ENCODE data around the gene SPTBN5. TPM values are rescaled to one million over a fixed set of nuclear protein-coding genes. Genes with fewer than 3 reads are reported as not detected.

The SPTBN5 gene
- total and polyA plus RNA-seq, 2 experiments from 2014 or later = 0.57 to 1.1 TPM

DNA sequence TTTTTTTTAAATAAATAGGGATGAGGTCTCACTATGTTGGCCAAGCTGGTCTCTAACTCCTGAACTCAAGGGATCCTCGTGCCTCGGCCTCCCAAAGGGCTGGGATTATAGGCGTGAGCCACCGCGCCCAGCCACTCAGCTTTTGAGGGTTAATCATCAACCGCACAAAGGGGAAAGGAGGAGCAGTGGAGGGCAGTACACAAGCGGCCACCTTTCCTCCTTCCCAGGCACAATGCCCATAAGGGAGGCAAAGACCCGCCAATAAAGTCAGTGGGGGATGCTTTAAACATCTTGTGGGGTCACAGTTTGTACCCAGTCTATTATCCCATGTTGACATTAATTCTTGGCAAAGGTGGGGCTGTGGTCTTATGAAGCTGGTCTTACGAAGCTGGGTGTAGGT lies 46.1 kb upstream of the SPTBN5 start (continued):
- TF ChIP-seq, protein P1, sequence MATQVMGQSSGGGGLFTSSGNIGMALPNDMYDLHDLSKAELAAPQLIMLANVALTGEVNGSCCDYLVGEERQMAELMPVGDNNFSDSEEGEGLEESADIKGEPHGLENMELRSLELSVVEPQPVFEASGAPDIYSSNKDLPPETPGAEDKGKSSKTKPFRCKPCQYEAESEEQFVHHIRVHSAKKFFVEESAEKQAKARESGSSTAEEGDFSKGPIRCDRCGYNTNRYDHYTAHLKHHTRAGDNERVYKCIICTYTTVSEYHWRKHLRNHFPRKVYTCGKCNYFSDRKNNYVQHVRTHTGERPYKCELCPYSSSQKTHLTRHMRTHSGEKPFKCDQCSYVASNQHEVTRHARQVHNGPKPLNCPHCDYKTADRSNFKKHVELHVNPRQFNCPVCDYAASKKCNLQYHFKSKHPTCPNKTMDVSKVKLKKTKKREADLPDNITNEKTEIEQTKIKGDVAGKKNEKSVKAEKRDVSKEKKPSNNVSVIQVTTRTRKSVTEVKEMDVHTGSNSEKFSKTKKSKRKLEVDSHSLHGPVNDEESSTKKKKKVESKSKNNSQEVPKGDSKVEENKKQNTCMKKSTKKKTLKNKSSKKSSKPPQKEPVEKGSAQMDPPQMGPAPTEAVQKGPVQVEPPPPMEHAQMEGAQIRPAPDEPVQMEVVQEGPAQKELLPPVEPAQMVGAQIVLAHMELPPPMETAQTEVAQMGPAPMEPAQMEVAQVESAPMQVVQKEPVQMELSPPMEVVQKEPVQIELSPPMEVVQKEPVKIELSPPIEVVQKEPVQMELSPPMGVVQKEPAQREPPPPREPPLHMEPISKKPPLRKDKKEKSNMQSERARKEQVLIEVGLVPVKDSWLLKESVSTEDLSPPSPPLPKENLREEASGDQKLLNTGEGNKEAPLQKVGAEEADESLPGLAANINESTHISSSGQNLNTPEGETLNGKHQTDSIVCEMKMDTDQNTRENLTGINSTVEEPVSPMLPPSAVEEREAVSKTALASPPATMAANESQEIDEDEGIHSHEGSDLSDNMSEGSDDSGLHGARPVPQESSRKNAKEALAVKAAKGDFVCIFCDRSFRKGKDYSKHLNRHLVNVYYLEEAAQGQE (IDR thresholded peaks at IDR 0.05; ENCODE audit: unreplicated experiment) = no peak
- TF ChIP-seq JUNB (IDR thresholded peaks at IDR 0.05; ENCODE audit: unreplicated experiment) (no peak), STAT1 (IDR thresholded peaks at IDR 0.05; ENCODE audit: unreplicated experiment) (no peak), CREB1 (CRISPR knock-in tag; IDR thresholded peaks at IDR 0.05; ENCODE audit: low read depth) (no peak), EZH2phosphoT487 (IDR thresholded peaks at IDR 0.05; ENCODE audit: unreplicated experiment) (no peak)

DNA sequence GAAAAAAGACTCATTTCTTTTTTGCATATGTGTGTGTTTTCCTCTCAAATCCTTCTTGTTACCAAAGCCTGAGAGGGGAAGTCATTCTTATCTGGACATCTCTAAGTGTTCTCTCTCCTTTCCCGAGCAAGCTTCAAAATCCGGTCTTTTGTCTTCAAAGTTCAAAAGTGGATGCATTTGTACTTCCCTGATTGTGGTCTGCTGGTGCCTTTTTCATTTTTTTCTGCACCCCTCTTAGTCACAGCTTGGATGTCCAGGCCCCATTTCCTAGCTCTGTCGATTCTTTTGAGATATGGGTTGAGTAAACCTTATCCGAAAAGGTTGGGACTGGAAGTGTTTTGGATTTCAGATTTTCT lies 43.7 kb upstream of the SPTBN5 start:
- H3K79me2 ChIP-seq (replicated peaks; ENCODE audit: insufficient read depth) = 0 out of 2 replicates have a peak, but pooled peaks cover 4% of the 10 kb centered on the region
- peak overlapping the region; percentile 50; the same call in 1 of the 2 replicates for H3K27ac Mint-ChIP-seq

More for the DNA sequence above, 43.7 kb upstream of the SPTBN5 start:
- ATAC-seq = no peak
- Mint-ChIP-seq H3K4me3 (no peak overlapping the region), H3K27me3 (ENCODE audit: insufficient read depth, low read depth, poor library complexity) (peaks cover 12% of the 10 kb centered on the region), H3K9me3 (no peaks in the 10 kb centered on the region; the same call in 2 of the 3 replicates), H3K4me1 (peaks cover 30% of the 10 kb centered on the region), H3K36me3 (ENCODE audit: low read depth) (peaks cover 16% of the 10 kb centered on the region)
- no peak overlapping the region for H2AFZ ChIP-seq
- H3K9me2 ChIP-seq (ENCODE audit: insufficient read depth) = no peaks in the 10 kb centered on the region
- H3K36me3 ChIP-seq (ENCODE audit: insufficient read depth) = no peaks in the 10 kb centered on the region
- no peak overlapping the region for H3K4me3 ChIP-seq
- DNase-seq (ENCODE audit: low spot score) = no peak
- TF ChIP-seq EZH2 (IDR thresholded peaks at IDR 0.05; ENCODE audit: low read depth, unreplicated experiment) (no peak), EZH2phosphoT487 (IDR thresholded peaks at IDR 0.05; ENCODE audit: unreplicated experiment) (no peak), JUNB (IDR thresholded peaks at IDR 0.05; ENCODE audit: unreplicated experiment) (no peak), POLR2AphosphoS5 (IDR thresholded peaks at IDR 0.05; ENCODE audit: low read depth) (no peak), ZNF331 (CRISPR knock-in tag; IDR thresholded peaks at IDR 0.05; ENCODE audit: low read depth) (no peak), STAT1 (IDR thresholded peaks at IDR 0.05; ENCODE audit: unreplicated experiment) (no peak)
- TF ChIP-seq, protein P2, sequence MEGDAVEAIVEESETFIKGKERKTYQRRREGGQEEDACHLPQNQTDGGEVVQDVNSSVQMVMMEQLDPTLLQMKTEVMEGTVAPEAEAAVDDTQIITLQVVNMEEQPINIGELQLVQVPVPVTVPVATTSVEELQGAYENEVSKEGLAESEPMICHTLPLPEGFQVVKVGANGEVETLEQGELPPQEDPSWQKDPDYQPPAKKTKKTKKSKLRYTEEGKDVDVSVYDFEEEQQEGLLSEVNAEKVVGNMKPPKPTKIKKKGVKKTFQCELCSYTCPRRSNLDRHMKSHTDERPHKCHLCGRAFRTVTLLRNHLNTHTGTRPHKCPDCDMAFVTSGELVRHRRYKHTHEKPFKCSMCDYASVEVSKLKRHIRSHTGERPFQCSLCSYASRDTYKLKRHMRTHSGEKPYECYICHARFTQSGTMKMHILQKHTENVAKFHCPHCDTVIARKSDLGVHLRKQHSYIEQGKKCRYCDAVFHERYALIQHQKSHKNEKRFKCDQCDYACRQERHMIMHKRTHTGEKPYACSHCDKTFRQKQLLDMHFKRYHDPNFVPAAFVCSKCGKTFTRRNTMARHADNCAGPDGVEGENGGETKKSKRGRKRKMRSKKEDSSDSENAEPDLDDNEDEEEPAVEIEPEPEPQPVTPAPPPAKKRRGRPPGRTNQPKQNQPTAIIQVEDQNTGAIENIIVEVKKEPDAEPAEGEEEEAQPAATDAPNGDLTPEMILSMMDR (conservative IDR thresholded peaks at IDR 0.05; ENCODE audit: low read depth in 2 of 2) = no peak
- TF ChIP-seq, protein P3, sequence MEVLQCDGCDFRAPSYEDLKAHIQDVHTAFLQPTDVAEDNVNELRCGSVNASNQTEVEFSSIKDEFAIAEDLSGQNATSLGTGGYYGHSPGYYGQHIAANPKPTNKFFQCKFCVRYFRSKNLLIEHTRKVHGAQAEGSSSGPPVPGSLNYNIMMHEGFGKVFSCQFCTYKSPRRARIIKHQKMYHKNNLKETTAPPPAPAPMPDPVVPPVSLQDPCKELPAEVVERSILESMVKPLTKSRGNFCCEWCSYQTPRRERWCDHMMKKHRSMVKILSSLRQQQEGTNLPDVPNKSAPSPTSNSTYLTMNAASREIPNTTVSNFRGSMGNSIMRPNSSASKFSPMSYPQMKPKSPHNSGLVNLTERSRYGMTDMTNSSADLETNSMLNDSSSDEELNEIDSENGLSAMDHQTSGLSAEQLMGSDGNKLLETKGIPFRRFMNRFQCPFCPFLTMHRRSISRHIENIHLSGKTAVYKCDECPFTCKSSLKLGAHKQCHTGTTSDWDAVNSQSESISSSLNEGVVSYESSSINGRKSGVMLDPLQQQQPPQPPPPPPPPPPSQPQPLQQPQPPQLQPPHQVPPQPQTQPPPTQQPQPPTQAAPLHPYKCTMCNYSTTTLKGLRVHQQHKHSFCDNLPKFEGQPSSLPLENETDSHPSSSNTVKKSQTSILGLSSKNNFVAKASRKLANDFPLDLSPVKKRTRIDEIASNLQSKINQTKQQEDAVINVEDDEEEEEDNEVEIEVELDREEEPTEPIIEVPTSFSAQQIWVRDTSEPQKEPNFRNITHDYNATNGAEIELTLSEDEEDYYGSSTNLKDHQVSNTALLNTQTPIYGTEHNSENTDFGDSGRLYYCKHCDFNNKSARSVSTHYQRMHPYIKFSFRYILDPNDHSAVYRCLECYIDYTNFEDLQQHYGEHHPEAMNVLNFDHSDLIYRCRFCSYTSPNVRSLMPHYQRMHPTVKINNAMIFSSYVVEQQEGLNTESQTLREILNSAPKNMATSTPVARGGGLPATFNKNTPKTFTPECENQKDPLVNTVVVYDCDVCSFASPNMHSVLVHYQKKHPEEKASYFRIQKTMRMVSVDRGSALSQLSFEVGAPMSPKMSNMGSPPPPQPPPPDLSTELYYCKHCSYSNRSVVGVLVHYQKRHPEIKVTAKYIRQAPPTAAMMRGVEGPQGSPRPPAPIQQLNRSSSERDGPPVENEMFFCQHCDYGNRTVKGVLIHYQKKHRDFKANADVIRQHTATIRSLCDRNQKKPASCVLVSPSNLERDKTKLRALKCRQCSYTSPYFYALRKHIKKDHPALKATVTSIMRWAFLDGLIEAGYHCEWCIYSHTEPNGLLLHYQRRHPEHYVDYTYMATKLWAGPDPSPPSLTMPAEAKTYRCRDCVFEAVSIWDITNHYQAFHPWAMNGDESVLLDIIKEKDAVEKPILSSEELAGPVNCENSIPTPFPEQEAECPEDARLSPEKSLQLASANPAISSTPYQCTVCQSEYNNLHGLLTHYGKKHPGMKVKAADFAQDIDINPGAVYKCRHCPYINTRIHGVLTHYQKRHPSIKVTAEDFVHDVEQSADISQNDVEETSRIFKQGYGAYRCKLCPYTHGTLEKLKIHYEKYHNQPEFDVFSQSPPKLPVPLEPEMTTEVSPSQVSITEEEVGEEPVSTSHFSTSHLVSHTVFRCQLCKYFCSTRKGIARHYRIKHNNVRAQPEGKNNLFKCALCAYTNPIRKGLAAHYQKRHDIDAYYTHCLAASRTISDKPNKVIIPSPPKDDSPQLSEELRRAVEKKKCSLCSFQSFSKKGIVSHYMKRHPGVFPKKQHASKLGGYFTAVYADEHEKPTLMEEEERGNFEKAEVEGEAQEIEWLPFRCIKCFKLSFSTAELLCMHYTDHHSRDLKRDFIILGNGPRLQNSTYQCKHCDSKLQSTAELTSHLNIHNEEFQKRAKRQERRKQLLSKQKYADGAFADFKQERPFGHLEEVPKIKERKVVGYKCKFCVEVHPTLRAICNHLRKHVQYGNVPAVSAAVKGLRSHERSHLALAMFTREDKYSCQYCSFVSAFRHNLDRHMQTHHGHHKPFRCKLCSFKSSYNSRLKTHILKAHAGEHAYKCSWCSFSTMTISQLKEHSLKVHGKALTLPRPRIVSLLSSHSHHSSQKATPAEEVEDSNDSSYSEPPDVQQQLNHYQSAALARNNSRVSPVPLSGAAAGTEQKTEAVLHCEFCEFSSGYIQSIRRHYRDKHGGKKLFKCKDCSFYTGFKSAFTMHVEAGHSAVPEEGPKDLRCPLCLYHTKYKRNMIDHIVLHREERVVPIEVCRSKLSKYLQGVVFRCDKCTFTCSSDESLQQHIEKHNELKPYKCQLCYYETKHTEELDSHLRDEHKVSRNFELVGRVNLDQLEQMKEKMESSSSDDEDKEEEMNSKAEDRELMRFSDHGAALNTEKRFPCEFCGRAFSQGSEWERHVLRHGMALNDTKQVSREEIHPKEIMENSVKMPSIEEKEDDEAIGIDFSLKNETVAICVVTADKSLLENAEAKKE (CRISPR knock-in tag; IDR thresholded peaks at IDR 0.05) = no peak
- H3K4me2 ChIP-seq = no peak overlapping the region
- no peaks in the 10 kb centered on the region for H3K27me3 ChIP-seq (ENCODE audit: insufficient read depth)
- H3F3A ChIP-seq (replicated peaks; ENCODE audit: low read depth) = no peaks in the 10 kb centered on the region
- peaks cover 18% of the 10 kb centered on the region for H3K4me1 ChIP-seq (ENCODE audit: insufficient read depth)
- no peak overlapping the region for H3K27ac ChIP-seq (ENCODE audit: low read depth)
- H4K20me1 ChIP-seq (replicated peaks; ENCODE audit: insufficient read depth) = peaks cover 12% of the 10 kb centered on the region
